Type B pancreatic cell (in vitro differentiated cells): ENCODE measurements around the gene COL23A1. TPM values are rescaled to one million over a fixed set of nuclear protein-coding genes. Genes with fewer than 3 reads are reported as not detected.

Experiments used
- DNase-seq: peaks from one replicate; pipeline ENCODE4 v3.0.0; 2021; ENCODE audit warnings: mixed read lengths; ENCODE audit not compliant: unreplicated experiment; ENCODE audit errors: extremely low spot score
- H3K27ac Mint-ChIP-seq: 2 replicates; pipeline ENCODE4 v1.8.0; 2021; ENCODE audit warnings: mild to moderate bottlenecking, mixed read lengths
- H3K27me3 Mint-ChIP-seq: 2 replicates; pipeline ENCODE4 v1.8.0; 2021; ENCODE audit warnings: mixed read lengths
- H3K36me3 Mint-ChIP-seq: 2 replicates; pipeline ENCODE4 v1.8.0; 2021; ENCODE audit warnings: mixed read lengths
- H3K4me1 Mint-ChIP-seq: one replicate; pipeline ENCODE4 v1.8.0; 2021; ENCODE audit warnings: mixed read lengths; ENCODE audit not compliant: unreplicated experiment
- H3K4me3 Mint-ChIP-seq: 2 replicates; pipeline ENCODE4 v1.8.0; 2021; ENCODE audit warnings: mild to moderate bottlenecking, mixed read lengths
- H3K9me3 Mint-ChIP-seq: 2 replicates; pipeline ENCODE4 v1.8.0; 2021; ENCODE audit warnings: mixed read lengths
- CTCF ChIP-seq: fragments of 200-600 bp; sonication (generic); conservative IDR thresholded peaks from 2 replicates; pipeline ENCODE4 v1.5.0; 2021; ENCODE audit warnings: antibody characterized with exemption, mild to moderate bottlenecking
- total RNA-seq: library from RNA; stranded (reverse); gene quantifications from 2 replicates; pipeline ENCODE4 v1.2.1, GENCODE V29; 2021; ENCODE audit warnings: low replicate concordance

The COL23A1 gene
- total RNA-seq, 1 donor from 2014 or later = 15.5 TPM

DNA sequence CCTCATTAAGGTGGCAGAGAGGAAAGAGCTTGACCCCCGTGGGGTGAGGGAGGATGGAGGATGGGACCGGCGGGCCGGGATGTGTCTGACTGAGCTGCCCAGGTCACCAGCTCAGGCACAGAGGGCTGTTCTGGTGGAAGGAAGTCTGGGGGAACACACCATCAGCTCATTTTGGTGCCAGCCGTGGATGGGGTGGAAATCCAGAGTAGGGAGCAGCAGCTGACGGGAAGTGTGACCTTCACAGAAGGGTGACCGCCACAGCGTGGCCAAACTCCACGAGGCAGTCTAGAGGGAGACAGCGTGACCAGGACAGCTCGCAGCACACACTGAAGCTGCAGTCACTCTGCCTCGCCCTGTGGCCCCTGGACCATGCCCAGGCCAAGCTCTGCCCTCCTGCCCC is 312.3 kb downstream of the COL23A1 start:
- Mint-ChIP-seq H3K9me3 (peaks cover 6% of the 10 kb centered on the region), H3K27me3 (peaks cover 28% of the 10 kb centered on the region), H3K4me1 (peaks cover 19% of the 10 kb centered on the region), H3K36me3 (no peaks in the 10 kb centered on the region), H3K27ac (no peak overlapping the region), H3K4me3 (no peak overlapping the region)
- no peak for TF ChIP-seq CTCF
- no peak for DNase-seq

- H3K9me3 Mint-ChIP-seq = peaks cover 6% of the 10 kb centered on the region
- no peak for TF ChIP-seq CTCF
- peaks cover 28% of the 10 kb centered on the region for H3K27me3 Mint-ChIP-seq
- H3K4me1 Mint-ChIP-seq = peaks cover 19% of the 10 kb centered on the region
- H3K4me3 Mint-ChIP-seq = no peak overlapping the region
- no peaks in the 10 kb centered on the region for H3K36me3 Mint-ChIP-seq
- no peak for DNase-seq
- H3K27ac Mint-ChIP-seq = no peak overlapping the region
These were observed 312.8 kb downstream of the COL23A1 start for GRCh38 chr5:178277346-178277745.

- Mint-ChIP-seq H3K9me3 (peaks cover 6% of the 10 kb centered on the region), H3K4me1 (peaks cover 13% of the 10 kb centered on the region), H3K27ac (no peak overlapping the region), H3K36me3 (no peaks in the 10 kb centered on the region), H3K4me3 (no peak overlapping the region), H3K27me3 (peaks cover 23% of the 10 kb centered on the region)
- TF ChIP-seq CTCF = no peak
- DNase-seq = no peak
These were observed 315.2 kb downstream of the COL23A1 start for GRCh38 chr5:178274781-178275537.

GRCh38 chr5:178273665-178274541 is 316.3 kb downstream of the COL23A1 start:
- Mint-ChIP-seq H3K4me3 (no peak overlapping the region), H3K36me3 (no peaks in the 10 kb centered on the region), H3K27me3 (peaks cover 16% of the 10 kb centered on the region), H3K9me3 (peaks cover 6% of the 10 kb centered on the region), H3K27ac (no peak overlapping the region), H3K4me1 (peaks cover 10% of the 10 kb centered on the region)
- no peak for DNase-seq
- TF ChIP-seq CTCF = no peak

DNA sequence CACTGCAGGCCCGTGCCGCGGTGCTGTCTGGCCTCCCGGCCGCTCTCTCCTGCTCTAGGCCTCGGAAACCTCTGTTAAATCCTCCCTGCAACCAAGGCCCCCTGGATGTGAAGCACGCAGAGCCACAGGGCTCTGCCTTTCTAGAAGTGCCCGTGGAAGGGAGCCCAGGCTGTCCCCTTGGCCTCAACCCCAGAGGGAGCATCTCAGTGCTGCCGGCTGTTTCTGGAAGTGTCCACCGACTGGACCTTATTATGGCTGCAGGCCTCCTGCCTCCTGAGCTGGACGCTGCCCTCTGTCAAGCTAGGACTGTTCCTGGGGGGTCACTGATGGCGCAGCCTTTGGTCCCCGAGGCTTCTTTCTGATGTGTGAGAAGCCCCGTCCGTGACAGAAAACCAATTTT is 317.2 kb downstream of the COL23A1 start:
- H3K27me3 Mint-ChIP-seq = peaks cover 10% of the 10 kb centered on the region
- no peaks in the 10 kb centered on the region for H3K36me3 Mint-ChIP-seq
- DNase-seq = no peak
- peaks cover 6% of the 10 kb centered on the region for H3K9me3 Mint-ChIP-seq
- H3K27ac Mint-ChIP-seq = no peak overlapping the region
- H3K4me3 Mint-ChIP-seq = no peak overlapping the region
- TF ChIP-seq CTCF = no peak
- peaks cover 10% of the 10 kb centered on the region for H3K4me1 Mint-ChIP-seq
